HG03135 (cell line): ENCODE measurements around the gene ARL5C.

Experiments
- ATAC-seq: cut with Tn5 transposase; IDR thresholded peaks from one replicate; pipeline ENCODE4 v1.9.1; 2021; ENCODE audit warnings: mild to moderate bottlenecking, moderate library complexity; ENCODE audit not compliant: unreplicated experiment

ARL5C gene

DNA sequence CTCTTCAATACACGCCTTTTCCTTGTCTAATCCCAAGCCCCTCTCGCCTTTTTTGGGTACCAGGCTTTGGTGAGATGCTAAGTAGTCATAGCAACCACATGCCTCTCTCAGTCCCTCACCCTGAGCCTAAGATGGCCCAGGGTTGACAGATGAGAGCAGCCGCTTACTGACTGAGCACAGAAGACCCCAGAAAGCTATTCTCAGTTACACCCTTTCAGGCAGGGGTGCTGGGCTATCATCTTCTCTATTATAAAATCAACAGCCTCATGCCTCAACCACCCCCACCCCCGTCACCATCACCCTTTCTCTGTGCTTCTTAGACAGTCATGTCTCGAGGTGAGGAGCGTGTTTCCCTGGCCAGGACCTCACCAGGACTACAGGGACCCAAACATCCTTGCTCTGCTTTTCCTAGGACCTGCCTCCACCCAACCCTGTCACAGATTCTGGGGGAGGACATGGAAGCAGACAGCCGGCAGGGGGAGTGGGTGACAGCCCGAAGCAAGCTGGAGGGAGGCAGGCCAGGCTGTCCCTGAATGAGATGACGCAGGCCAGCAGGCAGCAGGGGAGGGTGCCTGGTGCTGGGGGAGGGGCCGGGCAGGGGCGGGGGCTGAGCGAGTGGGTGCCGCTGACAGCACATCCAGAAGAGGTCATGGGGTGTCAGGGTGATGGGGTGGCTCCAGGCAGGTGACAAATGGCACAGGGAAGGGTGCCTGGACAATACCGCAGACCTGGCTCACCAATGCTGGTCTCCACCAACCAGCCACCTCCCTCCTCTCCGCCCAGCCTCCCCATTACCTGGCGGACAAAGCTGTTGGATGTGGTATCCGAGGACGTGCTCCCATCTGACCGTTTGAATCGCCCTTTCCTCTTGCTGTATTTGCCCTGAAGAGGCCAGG lies 28.4 kb upstream of the ARL5C start:
- no peak for ATAC-seq

DNA sequence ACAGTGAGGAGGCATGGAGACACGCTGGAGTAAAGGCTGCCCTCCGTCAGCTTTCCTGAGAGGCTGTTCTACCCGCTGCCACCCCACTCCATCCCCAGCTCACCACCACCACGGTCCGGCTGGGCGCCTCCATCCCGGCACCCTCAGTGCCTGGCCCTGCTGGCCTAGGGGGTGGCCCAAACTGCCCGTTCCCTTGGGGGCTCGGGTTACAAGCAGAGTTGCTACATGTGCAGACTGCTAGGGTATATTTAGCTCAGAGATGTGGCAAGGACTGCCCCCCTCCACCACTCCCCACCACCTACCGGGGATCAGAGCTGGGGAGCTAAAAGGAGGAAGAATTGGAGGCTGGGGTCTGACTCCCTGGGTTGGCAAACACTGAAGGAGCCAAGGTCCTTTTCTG lies 27.4 kb upstream of the ARL5C start:
- ATAC-seq, result no peak

- ATAC-seq, result no peak
These were observed 26.9 kb upstream of the ARL5C start for GRCh38 chr17:39192901-39193300.

- ATAC-seq, result no peak
These were observed 26.0 kb upstream of the ARL5C start for GRCh38 chr17:39191750-39192510.

DNA sequence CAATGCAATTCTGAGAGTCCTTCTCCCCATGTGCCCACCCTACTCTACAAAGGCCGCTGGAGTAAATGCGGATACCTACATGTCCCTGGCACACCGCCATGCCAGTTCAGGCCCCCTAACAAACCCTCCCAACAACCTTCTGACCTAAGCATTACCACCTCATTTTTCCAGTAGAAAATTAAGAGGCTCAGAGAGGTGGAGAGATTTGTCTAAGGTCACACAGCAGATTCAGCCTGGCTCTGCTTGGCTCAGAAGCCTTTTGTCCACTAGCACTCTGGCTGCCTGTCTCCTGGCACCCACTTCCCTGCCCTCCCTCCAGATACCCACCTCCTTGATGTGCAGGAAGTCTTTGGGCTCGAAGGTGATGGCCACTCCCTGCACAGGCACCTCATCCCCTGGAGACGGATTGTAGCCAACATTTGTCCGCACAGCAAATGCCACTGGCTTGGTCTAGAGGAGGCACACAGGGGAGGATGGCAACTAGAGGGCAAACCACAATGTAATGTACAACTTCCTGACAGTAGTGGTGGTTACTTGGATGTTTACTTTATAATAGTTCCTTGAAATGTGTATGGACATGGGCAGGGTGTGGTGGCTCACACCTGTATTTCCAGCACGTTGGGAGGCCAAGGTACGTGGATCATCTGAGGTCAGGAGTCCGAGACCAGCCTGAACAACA lies 21.3 kb upstream of the ARL5C start:
- no peak for ATAC-seq

- no peak for ATAC-seq
These were observed 20.6 kb upstream of the ARL5C start for GRCh38 chr17:39186481-39187002.

DNA sequence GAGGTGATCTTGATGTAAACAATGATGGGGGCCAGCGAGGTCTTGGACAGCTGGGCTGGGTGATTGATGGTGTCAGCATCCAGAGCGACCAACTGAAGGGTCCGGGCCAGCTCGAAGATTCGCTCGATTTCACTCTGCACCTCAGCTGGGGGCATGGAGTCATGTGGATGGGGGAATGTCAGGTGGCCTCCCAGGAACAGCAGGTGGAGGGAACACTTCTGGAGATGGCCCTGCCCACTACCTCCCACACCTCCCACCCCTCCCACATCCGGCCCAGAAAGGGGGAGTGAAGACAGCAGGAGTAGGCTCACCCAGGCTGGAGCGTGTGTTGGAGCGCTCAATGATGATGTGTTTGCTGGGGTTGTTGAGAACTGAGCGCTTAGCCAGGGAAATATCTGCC lies 17.8 kb upstream of the ARL5C start:
- no peak for ATAC-seq

GRCh38 chr17:39183045-39183444 lies 17.1 kb upstream of the ARL5C start:
- ATAC-seq, result no peak

GRCh38 chr17:39181303-39181702 lies 15.3 kb upstream of the ARL5C start:
- no peak for ATAC-seq

- ATAC-seq, result no peak
These were observed 12.6 kb upstream of the ARL5C start for GRCh38 chr17:39178536-39178935.

DNA sequence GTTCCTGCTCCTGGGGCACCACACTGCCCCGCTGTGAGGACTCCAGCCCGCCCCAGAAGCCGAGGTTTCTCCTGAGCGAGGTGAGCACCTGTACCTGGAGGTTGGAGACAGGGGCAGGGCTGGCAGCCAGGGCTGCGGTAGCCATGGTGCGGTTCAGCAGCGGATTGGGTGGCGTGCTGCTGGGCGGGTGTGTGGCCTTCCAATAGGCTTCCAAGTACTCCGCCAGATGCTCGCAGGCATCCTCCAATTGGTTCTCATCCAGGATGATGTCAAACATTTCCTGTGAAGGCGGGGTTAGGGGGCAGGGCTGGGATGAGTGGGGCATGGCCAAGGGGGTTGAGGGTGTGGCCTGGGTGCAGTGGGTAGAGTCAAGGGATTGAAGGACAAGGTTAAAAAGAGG lies 11.3 kb upstream of the ARL5C start:
- ATAC-seq, result no peak

DNA sequence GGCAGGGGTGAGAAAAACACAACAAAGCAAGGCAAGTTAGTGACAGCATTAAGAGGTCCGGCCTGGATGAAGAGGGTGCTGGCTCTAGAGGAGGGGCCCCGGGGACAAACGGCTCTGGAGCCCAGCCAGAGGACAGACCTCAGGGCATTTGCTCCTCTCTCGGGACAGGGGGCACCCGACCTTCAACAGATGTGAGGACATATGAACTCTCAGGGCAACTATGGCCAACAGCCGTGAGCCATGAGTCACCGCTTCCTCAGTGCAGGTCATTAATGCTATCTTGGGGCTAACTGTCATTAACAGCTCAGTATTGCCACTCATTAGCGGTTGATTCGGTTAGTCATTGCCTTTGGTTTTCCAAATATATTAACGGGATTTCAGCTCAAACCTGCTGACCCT lies 9.7 kb upstream of the ARL5C start:
- no peak for ATAC-seq

DNA sequence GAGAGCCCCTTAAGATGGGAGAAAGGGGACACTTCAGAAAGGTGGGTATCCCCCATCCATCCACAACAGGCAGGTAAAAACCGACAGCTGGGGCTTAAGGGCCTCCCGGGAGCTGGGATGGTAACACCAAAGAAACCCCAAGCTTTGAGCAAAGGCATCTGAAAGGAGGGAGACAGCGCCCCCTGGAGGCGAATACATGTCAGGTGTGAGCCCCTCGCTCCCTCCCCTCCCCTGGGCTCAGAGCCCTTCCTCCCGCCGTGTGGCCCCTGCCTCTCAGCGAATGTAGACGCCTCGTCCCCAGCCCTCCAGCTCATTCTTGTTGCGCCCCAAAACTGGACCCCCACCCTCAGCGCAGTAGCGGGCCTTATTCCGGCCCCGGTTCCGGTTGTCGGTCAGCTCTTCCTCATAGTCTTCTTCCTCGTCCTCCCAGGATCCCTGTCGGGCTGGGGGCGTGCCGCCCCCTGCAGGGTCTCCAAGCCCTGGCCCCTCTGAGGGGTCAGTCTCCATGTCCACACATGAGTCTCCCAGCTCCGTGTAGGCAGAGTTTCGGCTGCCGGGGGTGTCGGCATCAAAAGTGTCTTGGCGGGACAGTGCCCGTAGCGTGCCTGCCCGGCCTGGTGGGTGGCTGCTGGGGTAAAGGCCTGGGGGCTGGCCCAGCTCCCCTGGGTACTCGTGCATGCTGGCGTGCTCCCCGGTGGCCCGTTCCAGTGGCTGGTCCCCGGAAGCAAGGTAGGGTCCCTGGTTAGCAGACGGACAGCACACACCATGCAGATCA lies 9.1 kb upstream of the ARL5C start:
- ATAC-seq, result no peak

GRCh38 chr17:39173526-39174274 lies 7.7 kb upstream of the ARL5C start:
- no peak for ATAC-seq

- ATAC-seq, result no peak
These were observed 7.1 kb upstream of the ARL5C start for GRCh38 chr17:39173080-39173479.

GRCh38 chr17:39171933-39172332 lies 6.0 kb upstream of the ARL5C start:
- ATAC-seq, result no peak

- no peak for ATAC-seq
These were observed 4.6 kb upstream of the ARL5C start for GRCh38 chr17:39170558-39170957.

- no peak for ATAC-seq
These were observed 4.1 kb upstream of the ARL5C start for GRCh38 chr17:39170109-39170508.

DNA sequence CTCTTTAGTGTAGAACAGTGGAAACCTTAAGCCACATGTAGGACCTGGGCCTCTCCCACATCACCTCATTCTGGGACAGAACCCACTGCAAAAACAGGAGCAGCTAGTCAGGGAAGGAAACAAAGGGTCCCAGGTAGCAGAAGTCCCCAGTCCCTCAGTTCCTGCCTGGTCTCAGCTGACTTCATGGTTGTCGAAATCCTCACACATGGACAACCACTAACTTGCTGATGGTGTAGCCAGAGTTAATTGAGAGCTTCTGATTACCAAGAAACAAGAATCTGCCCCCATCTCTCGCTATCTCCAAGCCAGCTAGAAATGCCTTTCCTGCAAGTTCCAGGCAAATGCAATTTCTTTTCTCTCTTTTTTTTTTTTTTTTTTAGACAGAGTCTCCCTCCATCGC lies 3.6 kb upstream of the ARL5C start:
- ATAC-seq, result no peak

GRCh38 chr17:39169101-39169500 lies 3.1 kb upstream of the ARL5C start:
- no peak for ATAC-seq
